ENCODE measurements around the gene PFKM.

The PFKM gene

GRCh38 chr12:48156652-48157017 is 37.5 kb downstream of the PFKM start:
- H3K4me3 ChIP-seq (ENCODE audit: low read depth, low read length): peak overlapping the region; percentile 66
- no peak for TF ChIP-seq CTCF (IDR thresholded peaks at IDR 0.05; ENCODE audit: insufficient read depth, low read depth, low read length, missing control alignments)
- no peak for DNase-seq (ENCODE audit: low read depth)

DNA sequence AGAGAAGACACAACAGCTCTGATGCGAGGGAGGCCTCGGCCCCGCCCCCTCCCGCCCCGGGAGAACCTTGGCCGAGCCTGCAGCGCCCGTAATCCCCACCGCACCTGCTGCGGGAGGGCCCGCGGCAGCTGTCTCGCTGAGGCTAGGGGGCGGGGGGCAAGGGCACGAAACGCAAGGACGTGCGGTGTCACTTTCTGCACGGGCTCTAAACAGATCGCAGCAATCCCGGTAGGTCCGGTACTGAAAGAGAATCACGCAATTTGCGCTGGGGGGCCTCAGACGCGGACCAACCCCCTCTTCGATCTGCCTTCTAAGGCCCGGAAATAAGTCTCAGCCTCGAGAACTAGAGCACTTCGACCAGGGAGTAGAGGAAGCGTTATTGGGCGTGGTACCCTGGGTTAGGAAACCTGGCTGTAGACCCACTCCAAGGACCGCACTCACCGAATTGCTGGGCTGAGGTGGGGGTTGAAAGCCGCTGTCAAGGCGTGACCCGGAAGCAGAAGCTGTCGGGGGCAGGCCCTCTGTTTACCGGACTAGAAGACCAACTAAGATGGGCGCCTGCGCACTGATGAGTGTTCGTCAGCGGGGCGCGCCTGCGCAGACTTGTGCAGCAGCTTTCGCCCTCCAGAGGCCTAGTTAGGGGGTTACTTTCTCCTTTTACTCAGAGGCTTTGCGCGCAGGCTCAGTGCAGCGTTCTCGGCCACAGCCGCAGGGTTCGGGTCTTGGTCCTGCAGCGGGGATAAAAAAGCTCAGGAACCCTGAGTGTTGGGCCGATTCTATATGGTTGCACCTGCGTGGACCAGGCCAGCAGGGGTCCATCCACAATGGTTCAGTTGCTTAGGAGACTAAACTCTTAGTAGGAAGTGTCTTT is 38.1 kb downstream of the PFKM start, which contains the start of gene ASB8:
Gene ASB8 (minus strand): TSS at position 498 of the 871 bp plus-strand sequence. CDS start 4,019 bp downstream, outside the sequence.
- peak; percentile 42 for TF ChIP-seq CTCF (IDR thresholded peaks at IDR 0.05; ENCODE audit: insufficient read depth, low read depth, low read length, missing control alignments)
- peak within 1 kb of the TSS; percentile 66 for H3K4me3 ChIP-seq (ENCODE audit: low read depth, low read length)
- peak; percentile 99 for DNase-seq (ENCODE audit: low read depth)

DNA sequence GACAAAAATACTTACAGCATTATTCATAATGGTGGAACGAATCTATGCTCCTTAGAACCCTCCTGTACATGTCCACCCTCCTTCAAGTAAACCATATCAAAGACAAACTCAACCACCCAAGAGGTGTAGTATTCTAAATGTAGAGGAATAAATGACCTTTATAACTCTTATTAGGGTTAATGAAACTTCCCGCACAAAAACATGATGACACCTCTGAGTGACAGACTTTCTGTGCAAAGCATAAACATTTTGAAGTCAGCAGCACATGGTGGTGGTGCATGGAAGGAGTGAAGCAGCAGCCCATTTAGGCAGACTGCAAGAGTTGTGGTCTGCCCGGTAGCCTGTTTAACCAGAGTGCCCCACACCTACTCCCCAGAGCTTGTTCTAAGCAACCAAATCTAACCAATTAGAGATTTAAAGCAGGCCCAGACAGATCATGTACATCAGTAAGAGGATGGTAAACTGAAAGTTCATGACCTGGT is 38.8 kb downstream of the PFKM start:
- TF ChIP-seq CTCF (IDR thresholded peaks at IDR 0.05; ENCODE audit: insufficient read depth, low read depth, low read length, missing control alignments): no peak
- DNase-seq (ENCODE audit: low read depth): peak; percentile 13

GRCh38 chr12:48160046-48160445 is 40.9 kb downstream of the PFKM start:
- no peak overlapping the region for H3K4me3 ChIP-seq (ENCODE audit: low read depth, low read length)
- TF ChIP-seq CTCF (IDR thresholded peaks at IDR 0.05; ENCODE audit: insufficient read depth, low read depth, low read length, missing control alignments): no peak
- DNase-seq (ENCODE audit: low read depth): no peak

More for the DNA sequence above, 38.8 kb downstream of the PFKM start:
- peak overlapping the region; percentile 58 for H3K4me3 ChIP-seq (ENCODE audit: low read depth, low read length)

DNA sequence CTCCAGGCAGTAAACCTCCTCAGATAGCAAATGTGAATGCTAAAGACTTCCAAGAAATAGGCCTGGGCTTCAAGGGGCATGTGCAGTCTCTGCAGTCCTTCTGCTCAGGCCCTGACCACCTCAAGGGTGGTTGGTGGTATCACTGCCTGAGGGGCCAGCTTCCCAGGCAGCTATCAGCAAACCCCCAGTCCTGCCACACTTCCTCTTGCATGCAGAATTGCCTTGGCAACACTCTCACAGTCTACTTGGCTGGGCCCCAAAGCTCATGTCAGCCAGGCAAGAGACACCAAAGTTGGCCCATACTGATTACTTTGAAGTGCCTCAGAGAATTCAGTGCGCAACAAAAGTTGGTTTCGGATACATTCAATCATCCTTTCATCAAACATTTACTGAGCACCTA is 41.6 kb downstream of the PFKM start:
- H3K4me3 ChIP-seq (ENCODE audit: low read depth, low read length): no peak overlapping the region
- TF ChIP-seq CTCF (IDR thresholded peaks at IDR 0.05; ENCODE audit: insufficient read depth, low read depth, low read length, missing control alignments): no peak
- DNase-seq (ENCODE audit: low read depth): peak; percentile 45

GRCh38 chr12:48163150-48163747 is 44.1 kb downstream of the PFKM start:
- no peak overlapping the region for H3K4me3 ChIP-seq (ENCODE audit: low read depth, low read length)
- no peak for TF ChIP-seq CTCF (IDR thresholded peaks at IDR 0.05; ENCODE audit: insufficient read depth, low read depth, low read length, missing control alignments)
- no peak for DNase-seq (ENCODE audit: low read depth)
